ES-I3 (cell line): ENCODE data around the gene DPH7.

Experiments used
- H3K36me3 ChIP-seq: 2 replicates; pipeline ENCODE4 v1.6.1; 2013; ENCODE audit warnings: mild to moderate bottlenecking, low read length, control low read depth, moderate library complexity; ENCODE audit not compliant: insufficient read depth
- H3K4me1 ChIP-seq: 2 replicates; pipeline ENCODE4 v1.6.1; 2013; ENCODE audit warnings: mild to moderate bottlenecking, control low read depth, low read length; ENCODE audit not compliant: insufficient read depth
- H3K9ac ChIP-seq: 2 replicates; pipeline ENCODE4 v1.6.1; 2013; ENCODE audit warnings: low read depth, mild to moderate bottlenecking, low read length, moderate library complexity
- H3K9me3 ChIP-seq: 2 replicates; pipeline ENCODE4 v1.6.1; 2013; ENCODE audit warnings: mild to moderate bottlenecking, low read length, moderate library complexity; ENCODE audit not compliant: control insufficient read depth, insufficient read depth

DPH7 gene

DNA sequence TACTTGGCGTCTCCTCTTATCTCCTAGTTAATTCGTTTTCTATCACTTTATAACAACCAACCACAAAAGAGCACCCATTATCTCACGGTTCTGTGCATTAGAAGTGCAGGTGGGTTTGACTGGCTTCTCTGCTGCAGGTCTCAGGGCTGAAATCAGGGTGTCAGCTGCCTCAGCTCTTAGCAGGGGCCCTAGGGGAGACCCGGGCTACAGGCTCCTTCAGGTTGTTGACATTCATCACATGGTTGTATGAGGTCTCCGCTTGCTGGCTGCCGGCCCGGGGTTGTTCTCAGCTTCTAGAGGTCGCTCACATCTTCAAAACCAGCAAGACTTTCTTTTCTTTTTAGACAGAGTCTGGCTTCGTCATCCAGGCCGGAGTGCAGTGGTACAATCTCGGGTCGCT is 14.5 kb upstream of the DPH7 start:
- Histone ChIP-seq H3K9me3 (no peaks in the 10 kb centered on the region), H3K9ac (no peak overlapping the region), H3K4me1 (peaks cover 3% of the 10 kb centered on the region; the same call in 1 of the 2 replicates), H3K36me3 (peaks cover 4% of the 10 kb centered on the region; the same call in 1 of the 2 replicates)

DNA sequence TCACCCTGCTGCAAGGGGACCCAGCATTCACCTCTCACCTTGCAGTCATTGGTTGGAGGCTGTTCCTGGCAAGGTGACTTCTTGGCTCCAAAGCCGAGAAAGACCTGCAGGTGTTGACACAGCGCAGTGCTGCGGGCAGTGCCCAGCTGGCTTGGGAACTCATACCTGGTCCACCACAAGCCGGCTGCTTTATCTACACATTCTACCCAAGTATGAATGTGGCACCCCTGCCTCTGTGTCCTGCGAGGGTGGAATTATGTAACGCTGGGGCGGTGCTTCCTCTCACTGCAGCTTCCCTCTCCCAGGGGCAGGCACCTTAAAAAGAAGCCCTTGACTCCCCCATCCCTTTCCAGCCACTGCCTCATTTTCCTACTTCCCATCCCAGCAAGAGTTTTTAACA is 14.0 kb upstream of the DPH7 start:
- no peaks in the 10 kb centered on the region for H3K9me3 ChIP-seq
- H3K4me1 ChIP-seq: peaks cover 3% of the 10 kb centered on the region; the same call in 1 of the 2 replicates
- no peak overlapping the region for H3K9ac ChIP-seq
- H3K36me3 ChIP-seq: peaks cover 8% of the 10 kb centered on the region; the same call in 1 of the 2 replicates

DNA sequence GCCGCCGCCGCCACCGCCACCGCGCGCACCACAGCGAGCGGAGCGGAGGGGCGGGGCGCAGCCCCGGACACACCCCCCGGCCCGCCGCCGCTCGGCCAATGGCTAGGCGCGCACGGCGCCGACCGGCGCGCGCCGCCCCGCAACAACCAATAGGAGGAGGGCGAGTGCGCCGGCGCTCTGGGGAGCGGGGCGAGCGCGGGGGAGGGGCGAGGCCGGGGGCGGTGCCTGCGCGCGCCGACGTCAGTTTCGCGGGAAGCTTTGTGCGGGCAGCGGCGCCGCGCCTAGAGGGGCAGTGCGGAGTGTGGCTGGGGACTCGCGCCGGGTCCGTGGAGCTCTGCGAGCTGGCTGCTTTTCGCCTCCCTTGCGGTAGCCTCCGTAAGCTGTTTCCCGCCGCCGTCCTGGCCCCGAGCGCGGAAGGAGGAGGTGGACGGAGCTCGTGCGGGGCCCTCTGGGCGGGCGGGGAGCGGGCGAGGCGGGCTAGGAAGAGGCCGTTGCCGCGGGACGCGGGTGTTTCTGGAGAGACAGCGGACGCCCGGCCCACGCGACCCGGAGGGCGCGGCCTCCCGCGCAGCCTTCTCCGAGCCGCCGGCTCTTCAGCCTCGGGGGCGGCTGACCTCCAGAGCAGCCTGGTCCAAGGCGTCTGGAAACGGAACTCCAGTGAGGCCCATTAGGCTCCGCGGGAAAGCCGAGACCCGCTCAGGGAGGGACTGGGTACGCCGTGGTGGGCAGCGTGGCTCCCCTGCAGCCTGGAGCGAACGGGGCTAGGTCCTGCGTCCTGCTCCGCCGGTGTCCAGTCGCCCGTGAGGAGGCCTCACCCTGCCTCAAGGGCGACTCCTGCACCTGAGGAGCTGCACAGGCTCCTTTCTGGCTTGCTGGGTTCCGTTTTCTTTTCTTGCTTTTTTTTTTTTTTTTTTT is 12.0 kb upstream of the DPH7 start, which contains the start of gene ZMYND19:
TSS of gene ZMYND19 (minus strand) at position 44 of the 915 bp plus-strand sequence. CDS start 249 bp downstream, outside the sequence.
- H3K9ac ChIP-seq: peak within 1 kb of the TSS; percentile 68
- H3K36me3 ChIP-seq: peaks cover 8% of the 10 kb centered on the region; the same call in 1 of the 2 replicates
- no peaks in the 10 kb centered on the region for H3K9me3 ChIP-seq
- H3K4me1 ChIP-seq: peaks cover 3% of the 10 kb centered on the region; the same call in 1 of the 2 replicates

DNA sequence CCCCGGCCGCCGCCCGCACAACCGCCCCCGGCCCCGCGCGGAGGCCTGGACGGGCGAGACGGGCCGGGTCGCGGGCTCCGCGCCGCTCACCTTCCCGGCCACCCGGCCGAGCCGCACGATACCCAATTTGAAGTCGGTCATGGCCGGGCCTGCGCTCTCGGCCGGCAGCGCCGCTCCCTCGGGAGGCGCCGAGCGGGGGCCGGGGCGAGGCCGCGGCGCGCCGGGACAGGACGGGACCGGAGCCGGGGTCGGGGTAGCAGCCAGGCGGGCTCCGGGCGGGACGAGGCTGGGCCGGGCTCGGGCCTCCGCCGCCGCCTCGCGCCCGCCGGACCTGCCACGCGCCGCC is 11.4 kb upstream of the DPH7 start:
- Histone ChIP-seq H3K9ac (peak overlapping the region; percentile 68), H3K9me3 (no peaks in the 10 kb centered on the region), H3K4me1 (peaks cover 3% of the 10 kb centered on the region; the same call in 1 of the 2 replicates), H3K36me3 (peaks cover 8% of the 10 kb centered on the region; the same call in 1 of the 2 replicates)

DNA sequence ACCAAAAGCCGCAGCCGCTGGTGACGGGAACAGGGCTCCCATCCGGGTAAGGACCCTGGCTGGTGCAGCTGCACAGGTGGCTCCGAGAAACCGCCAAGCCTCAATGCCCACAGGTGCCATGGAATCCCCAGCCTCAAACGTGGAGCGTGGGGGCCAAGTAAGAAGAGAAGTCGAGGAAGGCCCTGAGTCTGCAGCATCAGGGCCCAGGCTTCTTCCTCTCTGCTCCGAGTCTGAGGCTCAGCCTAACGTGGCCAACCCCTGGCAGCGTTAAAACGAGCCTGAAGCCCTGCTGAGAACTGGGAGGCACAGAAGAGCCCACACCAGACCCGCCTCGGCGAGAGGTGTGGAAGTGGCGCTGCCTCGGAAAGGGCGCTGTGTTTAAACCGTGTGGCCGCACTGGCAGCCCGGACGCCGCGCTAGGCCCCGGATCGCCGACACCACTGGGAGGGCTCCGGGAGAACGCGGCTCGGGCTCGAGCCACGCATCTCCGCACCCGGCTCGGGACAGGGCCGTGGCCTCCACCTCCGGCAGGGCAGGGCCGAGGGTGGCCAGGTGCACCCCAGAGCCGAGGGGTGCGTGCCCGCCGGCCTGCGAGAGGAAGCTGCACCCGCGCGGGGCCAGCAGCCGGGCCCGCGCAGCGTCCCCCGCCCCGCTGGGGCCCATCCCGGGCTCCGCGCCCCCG is 10.9 kb upstream of the DPH7 start:
- Histone ChIP-seq H3K36me3 (peaks cover 8% of the 10 kb centered on the region; the same call in 1 of the 2 replicates), H3K4me1 (peaks cover 3% of the 10 kb centered on the region; the same call in 1 of the 2 replicates), H3K9ac (peak overlapping the region; percentile 68), H3K9me3 (no peaks in the 10 kb centered on the region)

DNA sequence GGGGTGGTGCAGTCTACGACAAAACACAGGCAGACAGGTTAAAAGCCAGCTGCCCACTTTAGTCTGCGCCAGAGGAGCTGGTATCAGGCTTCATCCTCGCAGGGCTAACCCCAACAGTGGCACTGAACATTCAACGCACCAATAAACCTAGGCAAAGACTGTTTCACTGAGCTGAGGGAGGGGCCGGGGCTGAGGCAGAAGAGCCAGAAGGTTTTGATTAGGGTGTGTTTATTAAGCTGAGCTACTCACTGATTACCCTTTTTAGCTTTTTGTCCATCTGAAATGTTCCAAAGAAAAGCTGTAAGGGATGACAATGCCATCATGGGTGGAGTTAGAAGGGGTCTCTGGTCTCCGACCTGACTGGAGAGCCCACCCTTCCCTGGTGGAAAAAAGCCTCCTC is 10.2 kb upstream of the DPH7 start:
- Histone ChIP-seq H3K9ac (peak overlapping the region; percentile 68; the same call in 1 of the 2 replicates), H3K4me1 (peaks cover 3% of the 10 kb centered on the region; the same call in 1 of the 2 replicates), H3K36me3 (peaks cover 8% of the 10 kb centered on the region; the same call in 1 of the 2 replicates), H3K9me3 (no peaks in the 10 kb centered on the region)

DNA sequence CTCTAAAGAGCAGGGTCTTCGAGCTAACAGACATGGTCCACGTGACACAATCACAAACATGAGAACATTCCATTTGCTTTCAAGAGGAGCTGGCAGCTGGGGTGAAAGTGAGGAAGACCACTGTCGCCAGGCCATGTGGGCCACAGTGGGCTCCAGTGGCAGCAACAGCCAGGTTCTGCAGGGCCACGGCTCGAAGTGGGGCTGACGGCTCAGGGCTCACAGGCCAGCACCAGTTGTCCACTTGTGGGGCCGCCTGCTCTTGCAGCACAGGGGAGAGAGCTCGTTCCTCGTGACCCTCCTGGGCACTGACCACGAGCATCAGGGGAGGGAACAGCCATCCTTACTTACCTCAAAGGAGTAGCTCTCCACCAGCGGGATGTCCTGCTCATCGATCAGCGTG is 9.6 kb upstream of the DPH7 start:
- H3K36me3 ChIP-seq: peaks cover 8% of the 10 kb centered on the region; the same call in 1 of the 2 replicates
- no peaks in the 10 kb centered on the region for H3K9me3 ChIP-seq
- H3K4me1 ChIP-seq: peaks cover 3% of the 10 kb centered on the region; the same call in 1 of the 2 replicates
- no peak overlapping the region for H3K9ac ChIP-seq

DNA sequence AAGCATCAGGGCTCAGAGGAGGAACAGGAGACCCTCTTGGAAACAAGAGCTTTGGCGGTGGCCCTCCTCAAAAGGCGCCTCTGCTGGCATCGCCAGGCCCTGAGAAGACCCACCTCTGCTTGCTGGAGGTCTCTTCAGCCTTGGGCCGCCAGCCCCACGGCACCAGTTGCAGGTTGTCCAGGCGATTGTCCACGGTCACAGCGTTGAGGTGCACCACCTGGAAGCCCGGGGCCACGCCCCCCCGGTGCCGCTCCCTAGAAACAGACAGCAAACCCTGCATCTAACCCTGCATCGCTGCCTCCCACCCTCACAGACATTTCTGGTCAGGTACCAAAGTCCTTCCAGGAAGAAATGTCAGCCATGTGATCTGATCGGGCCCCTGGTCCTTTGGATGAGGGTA is 8.1 kb upstream of the DPH7 start:
- Histone ChIP-seq H3K9ac (no peak overlapping the region), H3K9me3 (no peaks in the 10 kb centered on the region), H3K36me3 (peaks cover 8% of the 10 kb centered on the region; the same call in 1 of the 2 replicates), H3K4me1 (peaks cover 3% of the 10 kb centered on the region; the same call in 1 of the 2 replicates)

DNA sequence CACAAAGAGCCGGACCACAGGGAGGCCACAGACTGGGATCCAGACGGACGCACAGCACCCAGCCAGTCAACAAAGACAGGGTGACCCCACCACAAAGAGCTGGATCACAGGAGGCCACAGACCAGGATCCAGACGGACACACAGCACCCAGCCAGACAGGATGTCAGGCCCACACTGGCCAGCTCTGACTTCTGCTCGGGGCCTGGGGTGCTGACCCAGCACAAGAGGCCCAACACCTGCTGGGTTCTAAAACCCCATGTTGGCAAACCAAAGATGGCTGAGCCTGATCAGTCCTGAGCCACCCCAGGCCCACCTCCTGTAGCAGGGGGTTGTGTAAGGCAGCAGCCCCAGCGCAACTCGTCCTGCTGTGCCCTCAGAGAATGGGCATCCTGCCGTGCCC is 5.2 kb upstream of the DPH7 start:
- Histone ChIP-seq H3K36me3 (peaks cover 8% of the 10 kb centered on the region; the same call in 1 of the 2 replicates), H3K9ac (no peak overlapping the region), H3K4me1 (peaks cover 4% of the 10 kb centered on the region; the same call in 1 of the 2 replicates), H3K9me3 (no peaks in the 10 kb centered on the region)

DNA sequence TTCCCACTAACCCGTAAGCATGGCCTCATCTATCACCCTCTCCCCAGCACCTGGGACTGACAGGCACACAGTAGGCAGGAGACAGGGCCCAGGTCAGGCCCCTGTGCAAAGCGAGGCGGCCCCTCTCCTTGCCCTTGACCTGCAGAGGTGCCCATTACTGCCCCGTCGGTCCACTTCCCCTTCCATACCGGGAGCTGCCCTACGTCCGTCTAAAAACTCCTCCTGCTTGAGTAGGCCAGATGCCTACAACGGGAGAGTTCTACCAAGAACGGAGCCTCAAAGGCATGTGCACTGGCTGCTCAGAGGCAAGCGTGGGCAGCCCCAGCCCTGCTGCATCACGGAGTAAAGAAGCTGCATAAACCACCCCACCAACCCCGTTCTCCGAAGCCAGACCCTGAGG is 4.6 kb upstream of the DPH7 start:
- Histone ChIP-seq H3K9ac (no peak overlapping the region), H3K4me1 (peaks cover 4% of the 10 kb centered on the region; the same call in 1 of the 2 replicates), H3K36me3 (peaks cover 7% of the 10 kb centered on the region; the same call in 1 of the 2 replicates), H3K9me3 (no peaks in the 10 kb centered on the region)

DNA sequence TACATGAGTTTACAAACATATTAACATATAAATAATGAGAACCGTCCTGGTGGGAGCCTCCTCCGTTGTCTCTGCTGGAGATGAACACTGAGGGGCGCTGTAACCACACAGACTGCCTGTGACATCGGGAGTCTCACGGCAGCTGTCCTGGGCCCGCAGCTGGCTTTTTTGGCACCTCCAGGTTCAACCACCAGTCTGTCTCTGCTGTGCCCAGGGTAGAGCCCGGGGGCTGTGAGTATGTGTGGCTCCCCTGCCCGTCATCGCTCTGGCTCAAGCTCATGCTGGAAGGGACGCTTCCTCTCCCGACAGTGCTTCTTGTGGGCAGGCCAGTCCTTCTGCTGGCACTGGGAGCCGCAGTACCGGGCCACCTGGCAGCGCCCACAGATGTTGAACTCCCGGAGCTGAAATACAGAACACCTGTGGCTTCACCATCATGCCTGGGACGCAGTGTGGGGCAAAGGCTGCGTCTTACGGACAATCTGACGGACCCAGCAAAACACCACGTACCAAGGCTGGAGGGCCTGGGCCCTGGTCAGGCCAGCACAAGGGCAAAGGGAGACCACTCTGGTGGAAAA is 3.6 kb upstream of the DPH7 start:
- H3K36me3 ChIP-seq: no peaks in the 10 kb centered on the region; the same call in 1 of the 2 replicates
- H3K9me3 ChIP-seq: no peaks in the 10 kb centered on the region
- H3K9ac ChIP-seq: no peak overlapping the region
- H3K4me1 ChIP-seq: peaks cover 8% of the 10 kb centered on the region

DNA sequence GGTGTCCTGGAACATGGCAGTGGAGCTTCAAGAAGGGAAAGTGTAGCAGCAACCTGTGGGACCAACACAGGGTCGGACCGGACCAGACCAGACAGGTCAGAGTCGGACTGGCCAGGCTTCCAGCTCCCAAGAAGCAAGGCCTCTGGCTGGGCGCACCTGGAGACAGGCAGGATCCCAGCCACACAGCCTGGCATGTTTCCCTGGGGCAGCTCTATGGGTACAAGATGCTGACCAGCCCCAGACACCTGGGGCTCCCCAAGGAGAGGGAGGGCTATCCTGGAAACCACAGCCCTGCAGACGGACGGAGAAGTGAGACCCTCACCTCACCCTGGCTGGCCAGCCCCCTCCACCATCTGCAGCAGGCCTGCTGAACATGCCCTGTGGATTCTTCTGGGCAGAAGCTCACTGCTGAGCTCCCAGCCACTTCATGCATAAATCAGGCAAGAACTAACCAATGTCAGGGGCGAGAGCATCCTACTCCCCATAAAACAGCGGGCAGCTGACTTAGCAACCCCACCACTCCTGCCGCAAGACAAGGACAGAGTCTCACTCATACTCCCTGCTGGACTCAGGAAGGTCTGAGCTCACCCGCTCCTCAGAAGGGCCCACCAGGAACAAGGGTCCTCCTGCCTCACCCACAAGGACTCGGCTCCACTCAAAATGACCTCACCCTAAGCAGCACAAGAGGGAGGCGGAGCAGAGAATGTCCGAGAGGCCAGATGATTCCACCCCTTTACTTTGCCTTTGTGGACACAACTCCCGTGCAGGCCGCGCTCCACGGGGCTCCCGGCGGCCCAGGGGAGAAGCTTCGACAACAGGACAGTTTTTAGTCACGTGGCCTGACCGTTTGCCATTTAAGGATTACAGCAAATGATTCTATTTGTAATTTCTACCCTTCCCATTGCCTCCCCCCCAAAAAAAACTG is 2.9 kb upstream of the DPH7 start:
- Histone ChIP-seq H3K36me3 (no peaks in the 10 kb centered on the region; the same call in 1 of the 2 replicates), H3K4me1 (peaks cover 10% of the 10 kb centered on the region), H3K9me3 (no peaks in the 10 kb centered on the region), H3K9ac (no peak overlapping the region)

DNA sequence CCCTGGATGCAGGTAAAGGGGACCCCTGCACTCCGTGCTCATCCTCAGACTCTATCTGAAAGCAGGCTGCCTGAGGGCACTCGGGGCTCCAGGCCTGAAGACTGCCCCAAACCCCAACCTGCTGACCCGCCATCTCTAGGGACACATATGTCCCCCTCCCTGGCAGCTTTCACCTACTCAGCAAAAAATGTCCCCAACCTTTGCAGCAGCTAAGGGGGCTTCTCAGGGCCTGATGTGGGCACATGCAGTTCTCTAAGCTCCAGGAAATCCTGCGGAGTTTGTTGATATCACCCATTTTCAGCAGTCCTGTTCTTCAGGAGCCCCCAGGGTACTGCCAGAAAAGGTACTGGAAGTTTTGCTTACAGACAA is 2.2 kb upstream of the DPH7 start:
- H3K9me3 ChIP-seq: no peaks in the 10 kb centered on the region
- H3K9ac ChIP-seq: no peak overlapping the region
- H3K4me1 ChIP-seq: peaks cover 10% of the 10 kb centered on the region
- no peaks in the 10 kb centered on the region; the same call in 1 of the 2 replicates for H3K36me3 ChIP-seq
